C4-2B (cell line): ENCODE results near the gene NINJ1.

Experiments
- H3K27ac ChIP-seq: fragments of 450-650 bp; 2 replicates; pipeline ENCODE4 v1.5.1; 2017
- ZFX ChIP-seq: fragments of 450-650 bp; IDR thresholded peaks from 2 replicates; pipeline ENCODE4 v1.6.1; 2017
- TF ChIP-seq, protein P1 (sequence below): fragments of 450-650 bp; conservative IDR thresholded peaks from 2 replicates; pipeline ENCODE4 v1.5.1; 2017; ENCODE audit warnings: mild to moderate bottlenecking

Gene NINJ1

DNA sequence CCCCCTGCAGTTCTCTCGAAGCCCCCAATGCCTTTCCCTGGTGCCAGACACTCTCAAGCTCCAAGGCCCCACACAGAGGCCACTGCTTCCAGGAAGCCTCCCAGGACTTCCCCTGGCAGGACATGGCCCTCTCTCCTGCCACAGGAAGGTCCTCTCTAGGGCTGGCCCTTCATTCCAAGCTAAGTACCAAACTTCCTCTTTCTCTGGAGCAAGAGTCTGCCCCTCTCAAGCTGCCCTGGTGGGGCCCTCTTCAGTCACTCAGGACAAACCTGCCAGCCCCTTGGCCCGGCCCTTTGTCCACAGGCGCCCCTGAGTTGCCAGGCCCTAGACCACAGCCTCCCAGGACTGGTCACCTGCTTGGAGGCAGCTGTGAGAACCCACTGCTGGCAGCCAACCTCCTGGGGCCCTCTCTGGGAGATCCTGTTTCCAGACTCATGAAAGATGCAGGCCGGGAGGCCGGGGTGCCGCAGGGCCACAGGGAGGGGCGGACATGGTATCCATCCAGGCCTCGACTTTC, 6.6 kb downstream of the NINJ1 start:
- H3K27ac ChIP-seq: no peak overlapping the region
- no peak for TF ChIP-seq ZFX
- TF ChIP-seq, protein P1, sequence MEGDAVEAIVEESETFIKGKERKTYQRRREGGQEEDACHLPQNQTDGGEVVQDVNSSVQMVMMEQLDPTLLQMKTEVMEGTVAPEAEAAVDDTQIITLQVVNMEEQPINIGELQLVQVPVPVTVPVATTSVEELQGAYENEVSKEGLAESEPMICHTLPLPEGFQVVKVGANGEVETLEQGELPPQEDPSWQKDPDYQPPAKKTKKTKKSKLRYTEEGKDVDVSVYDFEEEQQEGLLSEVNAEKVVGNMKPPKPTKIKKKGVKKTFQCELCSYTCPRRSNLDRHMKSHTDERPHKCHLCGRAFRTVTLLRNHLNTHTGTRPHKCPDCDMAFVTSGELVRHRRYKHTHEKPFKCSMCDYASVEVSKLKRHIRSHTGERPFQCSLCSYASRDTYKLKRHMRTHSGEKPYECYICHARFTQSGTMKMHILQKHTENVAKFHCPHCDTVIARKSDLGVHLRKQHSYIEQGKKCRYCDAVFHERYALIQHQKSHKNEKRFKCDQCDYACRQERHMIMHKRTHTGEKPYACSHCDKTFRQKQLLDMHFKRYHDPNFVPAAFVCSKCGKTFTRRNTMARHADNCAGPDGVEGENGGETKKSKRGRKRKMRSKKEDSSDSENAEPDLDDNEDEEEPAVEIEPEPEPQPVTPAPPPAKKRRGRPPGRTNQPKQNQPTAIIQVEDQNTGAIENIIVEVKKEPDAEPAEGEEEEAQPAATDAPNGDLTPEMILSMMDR: no peak

DNA sequence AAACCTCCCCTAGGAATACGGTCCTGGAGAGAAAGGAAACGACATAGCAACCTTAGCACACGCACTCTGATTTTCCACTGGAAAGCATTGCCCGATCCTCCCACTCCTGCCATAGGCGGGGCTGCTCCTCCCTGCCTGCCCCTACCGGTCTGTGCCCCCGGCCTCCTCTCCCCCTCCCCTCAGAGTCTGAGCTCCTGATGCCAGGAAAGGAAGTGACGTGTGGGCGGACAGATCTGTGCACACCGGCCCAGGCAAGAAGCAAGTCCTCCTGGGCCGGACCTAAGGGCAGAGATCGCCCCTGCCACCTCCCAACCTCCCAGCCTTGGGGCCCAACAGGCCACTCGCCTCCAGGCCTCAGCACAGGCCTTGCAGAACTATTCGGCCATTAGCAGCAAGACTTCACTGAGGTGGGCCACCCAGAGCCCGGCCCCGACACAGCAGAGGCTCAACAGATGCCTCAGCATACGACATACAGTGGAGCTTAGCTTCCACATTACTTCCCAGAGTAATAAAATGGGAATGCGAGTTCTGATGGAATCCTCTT, 7.2 kb downstream of the NINJ1 start:
- TF ChIP-seq ZFX: no peak
- TF ChIP-seq, protein P1: no peak
- H3K27ac ChIP-seq: no peak overlapping the region

- no peak overlapping the region for H3K27ac ChIP-seq
- TF ChIP-seq ZFX: no peak
- TF ChIP-seq, protein P1: no peak
These were observed 7.8 kb downstream of the NINJ1 start for GRCh38 chr9:93126151-93126781.

DNA sequence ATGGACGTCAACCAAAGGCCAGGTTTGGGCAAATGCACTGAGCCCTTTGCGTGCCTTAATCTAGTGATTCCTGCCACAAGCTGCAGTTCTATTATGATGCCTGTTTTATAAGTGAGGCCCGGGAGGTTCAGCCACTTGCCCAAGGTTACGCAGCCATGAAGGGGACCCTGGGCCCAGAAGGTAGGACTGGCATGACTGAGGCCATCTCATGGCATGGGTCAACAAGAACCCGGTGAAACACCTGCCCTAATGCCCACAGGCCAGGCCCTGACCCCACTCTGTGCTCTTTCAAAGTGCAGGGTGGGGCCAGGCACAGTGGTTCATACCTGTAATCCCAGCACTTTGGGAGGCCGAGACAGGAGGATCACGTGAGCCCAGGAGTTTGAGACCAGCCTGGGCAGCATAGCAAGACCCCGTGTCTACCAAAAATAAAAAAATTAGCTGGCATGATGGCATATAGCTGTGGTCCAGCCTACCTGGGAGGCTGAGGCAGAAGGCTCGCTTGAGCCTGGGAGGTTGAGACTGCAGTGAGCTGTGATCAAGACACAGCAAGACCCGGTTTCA, 8.6 kb downstream of the NINJ1 start:
- TF ChIP-seq, protein P1: no peak
- no peak for TF ChIP-seq ZFX
- H3K27ac ChIP-seq: no peak overlapping the region

GRCh38 chr9:93124793-93125192, 9.3 kb downstream of the NINJ1 start:
- TF ChIP-seq, protein P1: no peak
- H3K27ac ChIP-seq: no peak overlapping the region

GRCh38 chr9:93123561-93124283, 10.3 kb downstream of the NINJ1 start:
- H3K27ac ChIP-seq: no peak overlapping the region
- no peak for TF ChIP-seq ZFX
- TF ChIP-seq, protein P1: no peak

- no peak for TF ChIP-seq ZFX
- H3K27ac ChIP-seq: no peak overlapping the region
These were observed 11.3 kb downstream of the NINJ1 start for GRCh38 chr9:93122721-93123221.
